HepG2 (cell line): Measurements from ENCODE around the gene SEC31A. TPM values are rescaled to one million over a fixed set of nuclear protein-coding genes. Genes with fewer than 3 reads are reported as not detected.

ENCODE experiments used
- ATAC-seq: fragments of 200-7000 bp; cut with Tn5 transposase; 3 replicates; pipeline ENCODE4 v1.9.1; 2020; ENCODE audit warnings: mild to moderate bottlenecking, moderate library complexity
- BruUV-seq: library from RNA; stranded (reverse); fragments of 400-500 nt; replicated peaks from 2 replicates; lab custom pipeline; 2021; lab: Mats Ljungman, UMichigan
- CTCF ChIA-PET: fragments of 300-600 bp; formaldehyde crosslinking; extraction: SDS; loops from one replicate; lab custom pipeline; 2021; ENCODE audit warnings: low total read pairs, inconsistent platforms, low intra/inter-chr PET ratio; lab: Yijun Ruan, JAX
- POLR2A ChIA-PET: fragments of 350-600 bp; sonication (Branson Sonifier 250); formaldehyde crosslinking; loops from one replicate; lab custom pipeline; 2020; ENCODE audit warnings: antibody characterized with exemption, inconsistent platforms; lab: Yijun Ruan, JAX
- DNase-seq: peaks from one replicate; pipeline ENCODE4 v3.0.0-alpha.2; 2015; ENCODE audit warnings: low spot score
- FAIRE-seq: peaks from 3 replicates; lab custom pipeline; 2011; peaks lifted over from hg19 to GRCh38; lab: Jason Lieb, UNC
- H2AFZ ChIP-seq: one replicate; pipeline ENCODE4 v1.6.1; 2011; ENCODE audit warnings: low read length, inconsistent platforms
- H3K27ac ChIP-seq: fragments of 300-600 bp; 3 replicates; pipeline ENCODE4 v1.8.0; 2011; ENCODE audit warnings: mixed run types, mild to moderate bottlenecking, mixed read lengths, low read length, inconsistent platforms; ENCODE audit not compliant: insufficient read depth; ENCODE audit errors: extremely low read length
- H3K27me3 ChIP-seq, 2 experiments: fragments of 200-600 bp in 1 of 2; 2 replicates in 1 of 2; 3 replicates in 1 of 2; pipeline versions ENCODE4 v1.6.0 to v1.8.0; 2011; ENCODE audit warnings: low read length in 2 of 2, mild to moderate bottlenecking in 2 of 2, moderate library complexity in 2 of 2, inconsistent platforms in 1 of 2; ENCODE audit not compliant: insufficient read depth in 2 of 2, control insufficient read depth in 1 of 2
- H3K36me3 ChIP-seq, 2 experiments: fragments of 200-600 bp in 1 of 2; replicated peaks in 1 of 2; 2 replicates in 1 of 2; 3 replicates in 1 of 2; pipeline versions ENCODE4 v1.5.1 to v1.8.0; 2011; ENCODE audit warnings: low read length in 2 of 2, inconsistent platforms in 1 of 2; ENCODE audit not compliant: insufficient read depth in 2 of 2, control insufficient read depth in 1 of 2
- H3K4me1 ChIP-seq: 2 replicates; pipeline ENCODE4 v1.5.1; 2012; ENCODE audit warnings: low read length, inconsistent platforms; ENCODE audit not compliant: insufficient read depth
- H3K4me2 ChIP-seq: 2 replicates; pipeline ENCODE4 v1.6.0; 2011; ENCODE audit warnings: low read depth, low read length, inconsistent platforms
- H3K4me3 ChIP-seq, 3 experiments: fragments of 200-600 bp in 1 of 3; sonication (generic), shearing (Covaris generic) in 1 of 3; replicated peaks in 1 of 3; 2 replicates each; pipeline ENCODE4 v1.5.1; 2011 to 2016; ENCODE audit warnings: low read length in 3 of 3, inconsistent platforms in 2 of 3, low read depth in 2 of 3, mild to moderate bottlenecking in 2 of 3, control low read depth in 1 of 3, mixed read lengths in 1 of 3; ENCODE audit not compliant: insufficient read depth in 1 of 3
- H3K79me2 ChIP-seq: one replicate; pipeline ENCODE4 v1.6.1; 2011; ENCODE audit warnings: low read length, inconsistent platforms; ENCODE audit not compliant: insufficient read depth
- H3K9ac ChIP-seq: 2 replicates; pipeline ENCODE4 v1.6.0; 2011; ENCODE audit warnings: mild to moderate bottlenecking, low read depth, low read length, inconsistent platforms; ENCODE audit not compliant: insufficient read depth
- H3K9me3 ChIP-seq: 2 replicates; pipeline ENCODE4 v1.5.1; 2012; ENCODE audit warnings: mild to moderate bottlenecking, low read length
- H4K20me1 ChIP-seq: 2 replicates; pipeline ENCODE4 v1.6.0; 2011; ENCODE audit warnings: inconsistent platforms, mild to moderate bottlenecking, low read length, moderate library complexity; ENCODE audit not compliant: insufficient read depth
- TEAD3 ChIP-seq: optimal IDR thresholded peaks from 2 replicates; pipeline ENCODE3; 2016; ENCODE audit warnings: borderline replicate concordance
- ZBTB37 ChIP-seq: sonication (generic); formaldehyde crosslinking; IDR thresholded peaks from 2 replicates; pipeline ENCODE4 v1.4.0; 2020; ENCODE audit warnings: mild to moderate bottlenecking, missing genetic modification reagents
- ZBTB40 ChIP-seq, 2 experiments: fragments of 450-650 bp in 1 of 2; sonication (generic) in 1 of 2; formaldehyde crosslinking in 1 of 2; IDR thresholded peaks; 2 replicates each; pipeline versions ENCODE4 v1.6.1 to v1.8.0; 2016 to 2022; ENCODE audit warnings: antibody characterized with exemption in 1 of 2, mild to moderate bottlenecking in 1 of 2, missing genetic modification reagents in 1 of 2
- WGBS: methylation state at CpG from one replicate; pipeline ENCODE4 v1.1.6; 2017; ENCODE audit warnings: low lambda C conversion rate; 5-methylcytosine and 5-hydroxymethylcytosine counted together
- in situ Hi-C: cut with HindIII; loops from 2 replicates; pipeline ENCODE4 v1.10.0; 2017; ENCODE audit warnings: low pct_unique_long_range_greater_than_20kb; ENCODE audit not compliant: extremely low pct_ligation_motif_present
- intact Hi-C: fragments of 100-400 bp; cut with micrococcal nuclease; formaldehyde crosslinking; loops from one replicate; pipeline ENCODE4 v1.10.0; 2022; ENCODE audit not compliant: unreplicated experiment
- polyA plus RNA-seq, 8 experiments: library from polyadenylated mRNA; depleted of rRNA in 3 of 8; stranded (reverse) in 7 of 8; unstranded in 1 of 8; fragments of >200 nt; fragmentation: Illumina TruSeq in 4 of 8; extraction: Trizol in 4 of 8; gene quantifications; 2 replicates each; pipeline versions ENCODE4 v1.2.1 to v1.2.3, GENCODE V29; 2011 to 2016; ENCODE audit warnings: low read depth in 4 of 8, missing spikeins in 1 of 8, mixed read lengths in 1 of 8; ENCODE audit not compliant: insufficient read depth in 1 of 8
- total RNA-seq, 5 experiments: library from RNA; depleted of rRNA; stranded (reverse); fragments of >200 nt; fragmentation: Illumina TruSeq; extraction: Trizol; gene quantifications; 2 replicates each; pipeline ENCODE4 v1.2.3, GENCODE V29; 2016; ENCODE audit warnings: low read depth in 1 of 5

Gene SEC31A
- total and polyA plus RNA-seq, 2 of the 13 experiments (the other 11 are each of a cell fraction or from before 2014, with no cell fraction given) = 231 to 435 TPM

- no peak overlapping the region for H2AFZ ChIP-seq
- no peaks in the 10 kb centered on the region for H3K36me3 ChIP-seq
- peak; percentile 17 for ATAC-seq
- WGBS = 34% methylated on average over 6 of the region's 6 CpGs
- no peaks in the 10 kb centered on the region for H3K79me2 ChIP-seq
- intact Hi-C loops = no loop called here
- no peaks in the 10 kb centered on the region for H3K9me3 ChIP-seq
- CTCF ChIA-PET = no interaction called here
- peaks cover 17% of the 10 kb centered on the region for H3K4me1 ChIP-seq
- no peaks in the 10 kb centered on the region for H4K20me1 ChIP-seq
- no peak for FAIRE-seq
- TF ChIP-seq ZBTB37 = no peak
- TF ChIP-seq TEAD3 (CRISPR knock-in tag) = peak; percentile 11
- peak; percentile 27; the same call in 1 of the 2 replicates for TF ChIP-seq ZBTB40 (IDR thresholded peaks at IDR 0.05)
- no peak for TF ChIP-seq ZBTB40 (CRISPR knock-in tag; IDR thresholded peaks at IDR 0.05)
- TF ChIP-seq, all 625 proteins: peak for 2
- H3K27me3 ChIP-seq = no peaks in the 10 kb centered on the region
- no peak for DNase-seq
- BruUV-seq = no TSS peak
- H3K4me2 ChIP-seq = peak overlapping the region; percentile 37; the same call in 1 of the 2 replicates
- no peak overlapping the region for H3K9ac ChIP-seq
- in situ Hi-C loops = no loop called here
- POLR2A ChIA-PET = no interaction called here
- H3K4me3 ChIP-seq = no peak overlapping the region
- peak overlapping the region; percentile 29 for H3K27ac ChIP-seq
Observed at GRCh38 chr4:82811838-82812341, 79.1 kb downstream of the SEC31A start.
